ENCODE measurements around the gene PLA2G4B. TPM values are rescaled to one million over a fixed set of nuclear protein-coding genes. Genes with fewer than 3 reads are reported as not detected.

PLA2G4B gene
- total RNA-seq, 1 experiment from 2014 or later = 11.0 TPM

- ChIA-PET POLR2A (interaction anchor here (1.6 kb wide), 1 partner anchor 37 kb away, joined by 9 read pairs; the partner anchor contains the start of gene MAPKBP1), CTCF (interaction anchor here (0.8 to 6.4 kb wide), 24 partner anchors 9 to 346 kb away, joined by 3 to 158 read pairs (median 4); partner anchors contain the start of genes EHD4 and MAPKBP1)
- DNase-seq (ENCODE audit: low spot score) (peak; percentile 89), ATAC-seq (peak; percentile 88)
- no peak overlapping the region for H3K27ac Mint-ChIP-seq
- H3K4me1 Mint-ChIP-seq = peaks cover 6% of the 10 kb centered on the region
- H3K27me3 Mint-ChIP-seq (ENCODE audit: low read depth) = no peaks in the 10 kb centered on the region
- H3K9me3 Mint-ChIP-seq = no peaks in the 10 kb centered on the region
- H3K4me3 Mint-ChIP-seq = no peak overlapping the region
- TF ChIP-seq JUN (CRISPR knock-in tag; IDR thresholded peaks at IDR 0.05) = no peak
- no peak for TF ChIP-seq FOXP1 (CRISPR knock-in tag; IDR thresholded peaks at IDR 0.05; ENCODE audit: borderline replicate concordance)
- TF ChIP-seq ATF2 (CRISPR knock-in tag; IDR thresholded peaks at IDR 0.05; ENCODE audit: borderline replicate concordance, low read depth) = no peak
- TF ChIP-seq, protein P1, sequence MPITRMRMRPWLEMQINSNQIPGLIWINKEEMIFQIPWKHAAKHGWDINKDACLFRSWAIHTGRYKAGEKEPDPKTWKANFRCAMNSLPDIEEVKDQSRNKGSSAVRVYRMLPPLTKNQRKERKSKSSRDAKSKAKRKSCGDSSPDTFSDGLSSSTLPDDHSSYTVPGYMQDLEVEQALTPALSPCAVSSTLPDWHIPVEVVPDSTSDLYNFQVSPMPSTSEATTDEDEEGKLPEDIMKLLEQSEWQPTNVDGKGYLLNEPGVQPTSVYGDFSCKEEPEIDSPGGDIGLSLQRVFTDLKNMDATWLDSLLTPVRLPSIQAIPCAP (CRISPR knock-in tag; IDR thresholded peaks at IDR 0.05) = no peak
- TF ChIP-seq, protein P2, sequence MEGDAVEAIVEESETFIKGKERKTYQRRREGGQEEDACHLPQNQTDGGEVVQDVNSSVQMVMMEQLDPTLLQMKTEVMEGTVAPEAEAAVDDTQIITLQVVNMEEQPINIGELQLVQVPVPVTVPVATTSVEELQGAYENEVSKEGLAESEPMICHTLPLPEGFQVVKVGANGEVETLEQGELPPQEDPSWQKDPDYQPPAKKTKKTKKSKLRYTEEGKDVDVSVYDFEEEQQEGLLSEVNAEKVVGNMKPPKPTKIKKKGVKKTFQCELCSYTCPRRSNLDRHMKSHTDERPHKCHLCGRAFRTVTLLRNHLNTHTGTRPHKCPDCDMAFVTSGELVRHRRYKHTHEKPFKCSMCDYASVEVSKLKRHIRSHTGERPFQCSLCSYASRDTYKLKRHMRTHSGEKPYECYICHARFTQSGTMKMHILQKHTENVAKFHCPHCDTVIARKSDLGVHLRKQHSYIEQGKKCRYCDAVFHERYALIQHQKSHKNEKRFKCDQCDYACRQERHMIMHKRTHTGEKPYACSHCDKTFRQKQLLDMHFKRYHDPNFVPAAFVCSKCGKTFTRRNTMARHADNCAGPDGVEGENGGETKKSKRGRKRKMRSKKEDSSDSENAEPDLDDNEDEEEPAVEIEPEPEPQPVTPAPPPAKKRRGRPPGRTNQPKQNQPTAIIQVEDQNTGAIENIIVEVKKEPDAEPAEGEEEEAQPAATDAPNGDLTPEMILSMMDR (IDR thresholded peaks at IDR 0.05) = peak; percentile 37; the same call in 1 of the 2 replicates
- no peak for TF ChIP-seq ZNF232 (CRISPR knock-in tag; IDR thresholded peaks at IDR 0.05)
- TF ChIP-seq TEAD4 (CRISPR knock-in tag; IDR thresholded peaks at IDR 0.05) = no peak
- TF ChIP-seq ZNF121 (CRISPR knock-in tag; IDR thresholded peaks at IDR 0.05) = no peak
- H3K36me3 Mint-ChIP-seq = no peaks in the 10 kb centered on the region
Measured at GRCh38 chr15:41811432-41812195, 27.0 kb upstream of the PLA2G4B start.

DNA sequence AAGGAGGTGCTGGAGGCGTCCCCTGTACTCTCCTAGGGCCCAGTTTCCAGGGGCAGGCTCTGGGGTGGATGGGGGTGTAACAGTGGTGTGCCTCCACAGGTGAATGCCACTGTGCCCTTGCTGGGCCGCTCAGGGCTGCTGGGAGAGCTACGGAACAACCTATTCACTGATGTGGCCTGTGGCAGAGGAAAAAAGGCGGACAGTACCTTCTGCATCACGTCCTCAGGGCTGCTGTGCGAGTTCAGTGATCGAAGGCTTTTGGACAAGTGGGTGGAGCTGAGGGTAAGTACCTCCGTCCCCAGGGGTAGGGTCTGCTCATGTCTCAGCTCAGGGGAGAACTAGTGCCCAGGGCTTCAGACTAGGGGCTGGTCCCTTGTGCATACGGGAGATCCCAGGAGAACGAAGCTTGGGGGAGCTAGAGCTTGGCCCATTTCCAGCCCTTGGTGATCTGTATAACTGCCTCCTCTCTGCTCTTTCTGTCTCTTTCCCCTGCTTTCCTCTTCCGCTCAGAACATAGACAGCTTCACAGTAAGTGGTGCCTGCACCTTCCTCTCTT lies 25.7 kb upstream of the PLA2G4B start:
- Mint-ChIP-seq H3K27ac (no peak overlapping the region), H3K36me3 (no peaks in the 10 kb centered on the region), H3K4me1 (peaks cover 6% of the 10 kb centered on the region), H3K4me3 (no peak overlapping the region), H3K27me3 (ENCODE audit: low read depth) (no peaks in the 10 kb centered on the region), H3K9me3 (no peaks in the 10 kb centered on the region)
- CTCF ChIA-PET = interaction anchor here (3.2 to 6.4 kb wide), 2 partner anchors 40 to 209 kb away, joined by 22 to 158 read pairs; partner anchors contain the start of gene MAPKBP1
- ATAC-seq (no peak), DNase-seq (ENCODE audit: low spot score) (no peak)
- POLR2A ChIA-PET = no interaction called here
- TF ChIP-seq, protein P3, sequence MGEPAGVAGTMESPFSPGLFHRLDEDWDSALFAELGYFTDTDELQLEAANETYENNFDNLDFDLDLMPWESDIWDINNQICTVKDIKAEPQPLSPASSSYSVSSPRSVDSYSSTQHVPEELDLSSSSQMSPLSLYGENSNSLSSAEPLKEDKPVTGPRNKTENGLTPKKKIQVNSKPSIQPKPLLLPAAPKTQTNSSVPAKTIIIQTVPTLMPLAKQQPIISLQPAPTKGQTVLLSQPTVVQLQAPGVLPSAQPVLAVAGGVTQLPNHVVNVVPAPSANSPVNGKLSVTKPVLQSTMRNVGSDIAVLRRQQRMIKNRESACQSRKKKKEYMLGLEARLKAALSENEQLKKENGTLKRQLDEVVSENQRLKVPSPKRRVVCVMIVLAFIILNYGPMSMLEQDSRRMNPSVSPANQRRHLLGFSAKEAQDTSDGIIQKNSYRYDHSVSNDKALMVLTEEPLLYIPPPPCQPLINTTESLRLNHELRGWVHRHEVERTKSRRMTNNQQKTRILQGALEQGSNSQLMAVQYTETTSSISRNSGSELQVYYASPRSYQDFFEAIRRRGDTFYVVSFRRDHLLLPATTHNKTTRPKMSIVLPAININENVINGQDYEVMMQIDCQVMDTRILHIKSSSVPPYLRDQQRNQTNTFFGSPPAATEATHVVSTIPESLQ (CRISPR knock-in tag; IDR thresholded peaks at IDR 0.05) = no peak
- TF ChIP-seq ETV6 (CRISPR knock-in tag; IDR thresholded peaks at IDR 0.05) = no peak
- TF ChIP-seq ZNF219 (CRISPR knock-in tag; IDR thresholded peaks at IDR 0.05; ENCODE audit: borderline replicate concordance) = no peak
- TF ChIP-seq RELA (CRISPR knock-in tag; IDR thresholded peaks at IDR 0.05; ENCODE audit: borderline replicate concordance) = no peak

DNA sequence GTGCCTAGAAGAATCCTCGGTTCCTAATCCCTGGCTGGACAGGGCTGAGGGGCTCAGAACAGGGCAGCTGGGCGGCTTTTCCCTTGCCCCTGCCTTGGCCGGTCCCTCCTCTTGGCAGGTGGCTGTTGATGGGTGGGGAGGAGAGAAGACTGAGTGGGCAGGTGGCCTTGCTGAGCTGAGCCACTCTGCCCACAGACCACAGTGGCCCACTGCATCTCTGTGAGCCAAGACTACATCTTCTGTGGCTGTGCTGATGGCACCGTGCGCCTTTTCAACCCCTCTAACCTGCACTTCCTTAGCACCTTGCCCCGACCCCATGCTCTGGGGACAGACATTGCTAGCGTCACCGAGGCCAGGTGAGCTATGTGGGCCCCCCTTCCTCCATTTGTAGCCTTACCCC lies 25.2 kb upstream of the PLA2G4B start:
- TF ChIP-seq, protein P4, sequence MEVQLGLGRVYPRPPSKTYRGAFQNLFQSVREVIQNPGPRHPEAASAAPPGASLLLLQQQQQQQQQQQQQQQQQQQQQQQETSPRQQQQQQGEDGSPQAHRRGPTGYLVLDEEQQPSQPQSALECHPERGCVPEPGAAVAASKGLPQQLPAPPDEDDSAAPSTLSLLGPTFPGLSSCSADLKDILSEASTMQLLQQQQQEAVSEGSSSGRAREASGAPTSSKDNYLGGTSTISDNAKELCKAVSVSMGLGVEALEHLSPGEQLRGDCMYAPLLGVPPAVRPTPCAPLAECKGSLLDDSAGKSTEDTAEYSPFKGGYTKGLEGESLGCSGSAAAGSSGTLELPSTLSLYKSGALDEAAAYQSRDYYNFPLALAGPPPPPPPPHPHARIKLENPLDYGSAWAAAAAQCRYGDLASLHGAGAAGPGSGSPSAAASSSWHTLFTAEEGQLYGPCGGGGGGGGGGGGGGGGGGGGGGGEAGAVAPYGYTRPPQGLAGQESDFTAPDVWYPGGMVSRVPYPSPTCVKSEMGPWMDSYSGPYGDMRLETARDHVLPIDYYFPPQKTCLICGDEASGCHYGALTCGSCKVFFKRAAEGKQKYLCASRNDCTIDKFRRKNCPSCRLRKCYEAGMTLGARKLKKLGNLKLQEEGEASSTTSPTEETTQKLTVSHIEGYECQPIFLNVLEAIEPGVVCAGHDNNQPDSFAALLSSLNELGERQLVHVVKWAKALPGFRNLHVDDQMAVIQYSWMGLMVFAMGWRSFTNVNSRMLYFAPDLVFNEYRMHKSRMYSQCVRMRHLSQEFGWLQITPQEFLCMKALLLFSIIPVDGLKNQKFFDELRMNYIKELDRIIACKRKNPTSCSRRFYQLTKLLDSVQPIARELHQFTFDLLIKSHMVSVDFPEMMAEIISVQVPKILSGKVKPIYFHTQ (CRISPR knock-in tag; IDR thresholded peaks at IDR 0.05) = no peak
- no peak for TF ChIP-seq FOXK1 (CRISPR knock-in tag; IDR thresholded peaks at IDR 0.05)
- no peak for TF ChIP-seq NR1H2 (CRISPR knock-in tag; IDR thresholded peaks at IDR 0.05)
- H3K36me3 Mint-ChIP-seq = no peaks in the 10 kb centered on the region
- H3K4me3 Mint-ChIP-seq = no peak overlapping the region
- ATAC-seq (no peak), DNase-seq (ENCODE audit: low spot score) (no peak)
- H3K27ac Mint-ChIP-seq = no peak overlapping the region
- no peaks in the 10 kb centered on the region for H3K9me3 Mint-ChIP-seq
- H3K4me1 Mint-ChIP-seq = peaks cover 6% of the 10 kb centered on the region
- ChIA-PET CTCF (interaction anchor here (6.4 kb wide), 1 partner anchor 40 kb away, joined by 158 read pairs; the partner anchor contains the start of gene MAPKBP1), POLR2A (no interaction called here)
- no peaks in the 10 kb centered on the region for H3K27me3 Mint-ChIP-seq (ENCODE audit: low read depth)
